Stimulated activated naive CD4-positive, alpha-beta T cell treated with Interleukin-2 at 50 U/mL for 16 hours (primary cell): ENCODE data around the gene LYZL6.
"Not testable (repeated sequence)": the region's sequence is repeated elsewhere in the genome, so short reads cannot be mapped to it uniquely, and the experiment has no call there.

ENCODE experiments used
- DNase-seq: peaks from one replicate; lab custom pipeline; 2025; lab: John Stamatoyannopoulos, UW

LYZL6 gene

DNA sequence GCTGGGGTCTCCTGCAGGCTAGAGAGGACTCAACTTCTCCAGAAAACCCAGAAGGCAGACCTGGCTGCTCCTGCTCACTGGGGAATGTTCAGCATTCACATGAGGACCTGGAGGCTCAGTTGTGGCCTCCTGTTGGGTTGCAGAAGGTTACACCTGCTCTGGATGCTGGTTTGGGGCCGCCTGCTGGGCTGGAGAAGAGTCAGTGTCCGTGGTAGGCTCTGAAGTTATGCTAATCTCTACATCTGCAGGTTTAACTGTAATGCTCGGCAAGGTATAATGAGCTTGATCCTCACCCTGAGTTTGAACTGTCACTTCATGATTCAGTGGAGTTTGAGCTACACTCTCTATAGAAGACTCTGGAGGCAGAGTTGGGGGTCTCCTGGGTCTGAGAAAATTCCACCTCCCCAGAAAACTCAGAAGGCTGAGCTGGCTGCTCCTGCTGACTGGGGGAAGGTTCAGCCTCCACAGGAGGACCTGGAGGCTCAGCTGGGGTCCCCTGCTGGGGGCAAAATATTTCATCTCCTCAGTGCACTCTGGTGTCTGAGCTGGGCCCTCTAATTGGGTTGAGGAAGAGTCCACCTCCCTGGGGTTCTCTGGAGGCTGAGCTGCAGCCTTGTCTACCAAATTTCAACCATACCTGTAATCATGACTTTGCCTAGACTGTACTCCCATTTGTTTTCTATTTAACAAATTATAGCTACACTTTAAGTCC, 36.4 kb downstream of the LYZL6 start:
- no peak for DNase-seq

DNA sequence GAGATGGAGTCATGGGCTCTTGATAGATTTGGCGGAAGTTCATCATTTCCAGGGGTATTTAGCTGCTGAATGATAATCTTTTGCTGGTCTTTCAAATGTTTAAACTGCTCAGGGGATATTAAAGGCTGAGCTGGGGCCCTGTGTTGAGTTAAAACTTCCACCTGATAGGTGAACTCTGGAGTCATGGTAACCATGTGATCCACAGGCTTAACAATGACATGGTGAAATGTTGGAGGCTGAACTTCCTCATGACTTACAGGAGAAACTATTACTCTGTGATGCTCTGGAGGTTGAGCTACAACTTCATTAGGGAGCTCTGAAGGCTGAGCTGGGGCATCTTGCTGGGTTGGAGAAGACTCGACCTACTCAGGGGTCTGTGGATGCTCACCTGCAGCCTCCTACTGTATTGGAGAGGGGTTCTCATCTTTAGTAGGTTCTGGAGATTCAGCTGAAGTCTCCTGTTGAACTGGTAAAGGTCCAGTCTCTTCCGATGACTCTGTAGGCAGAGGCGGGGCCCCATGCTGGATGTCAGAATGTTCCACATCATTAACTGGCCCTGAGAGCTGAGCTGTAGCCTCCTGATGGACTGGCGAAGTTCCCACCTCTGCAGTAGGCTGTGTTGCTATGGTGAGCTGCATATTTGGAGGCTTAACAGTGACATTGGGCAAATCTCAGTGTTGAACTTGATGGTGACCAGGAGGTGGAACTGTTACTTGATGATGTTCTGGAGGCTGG, 37.2 kb downstream of the LYZL6 start:
- DNase-seq = no peak

DNA sequence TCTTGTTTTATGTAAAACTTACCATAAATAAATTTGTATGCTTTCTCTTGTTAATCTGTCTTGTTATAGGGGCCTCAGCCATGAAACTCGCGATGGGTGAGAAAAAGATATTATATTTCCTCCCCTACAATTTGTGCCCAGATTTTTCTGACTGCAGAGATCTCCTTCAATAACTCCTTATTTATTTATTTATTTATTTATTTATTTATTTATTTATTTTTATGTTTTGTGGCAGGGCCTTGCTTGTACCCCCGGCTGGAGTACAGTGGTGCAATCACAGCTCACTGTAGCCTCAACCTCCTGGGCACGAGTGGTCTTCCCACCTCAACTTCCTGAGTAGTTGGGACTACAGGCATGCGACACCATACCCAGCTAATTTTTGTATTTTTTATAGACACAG, 40.1 kb downstream of the LYZL6 start:
- no peak for DNase-seq

DNA sequence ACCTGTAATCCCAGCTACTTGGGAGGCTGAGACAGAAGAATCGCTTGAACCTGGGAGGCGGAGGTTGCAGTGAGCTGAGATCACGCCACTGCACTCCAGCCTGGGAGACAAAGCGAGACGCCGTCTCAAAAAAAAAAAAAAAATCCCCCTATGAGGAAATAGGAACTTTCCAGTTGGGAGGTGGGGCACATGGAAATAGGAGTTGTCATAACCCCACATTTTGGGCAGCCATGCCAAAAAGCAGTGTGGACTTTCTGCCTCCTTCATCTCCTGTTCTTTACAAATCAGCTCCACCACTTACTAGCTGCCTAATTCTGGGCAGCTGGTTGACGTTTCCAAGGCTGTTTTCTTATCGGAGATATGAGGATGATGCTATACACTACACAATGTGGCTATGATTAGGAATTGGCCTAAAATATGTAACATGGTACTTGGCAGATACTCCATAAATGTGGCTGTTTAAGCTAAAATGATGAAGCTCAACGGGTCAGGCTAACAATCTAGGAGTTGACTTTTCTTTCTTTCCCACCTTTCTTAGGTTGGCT, 41.8 kb downstream of the LYZL6 start:
- DNase-seq = no peak

DNA sequence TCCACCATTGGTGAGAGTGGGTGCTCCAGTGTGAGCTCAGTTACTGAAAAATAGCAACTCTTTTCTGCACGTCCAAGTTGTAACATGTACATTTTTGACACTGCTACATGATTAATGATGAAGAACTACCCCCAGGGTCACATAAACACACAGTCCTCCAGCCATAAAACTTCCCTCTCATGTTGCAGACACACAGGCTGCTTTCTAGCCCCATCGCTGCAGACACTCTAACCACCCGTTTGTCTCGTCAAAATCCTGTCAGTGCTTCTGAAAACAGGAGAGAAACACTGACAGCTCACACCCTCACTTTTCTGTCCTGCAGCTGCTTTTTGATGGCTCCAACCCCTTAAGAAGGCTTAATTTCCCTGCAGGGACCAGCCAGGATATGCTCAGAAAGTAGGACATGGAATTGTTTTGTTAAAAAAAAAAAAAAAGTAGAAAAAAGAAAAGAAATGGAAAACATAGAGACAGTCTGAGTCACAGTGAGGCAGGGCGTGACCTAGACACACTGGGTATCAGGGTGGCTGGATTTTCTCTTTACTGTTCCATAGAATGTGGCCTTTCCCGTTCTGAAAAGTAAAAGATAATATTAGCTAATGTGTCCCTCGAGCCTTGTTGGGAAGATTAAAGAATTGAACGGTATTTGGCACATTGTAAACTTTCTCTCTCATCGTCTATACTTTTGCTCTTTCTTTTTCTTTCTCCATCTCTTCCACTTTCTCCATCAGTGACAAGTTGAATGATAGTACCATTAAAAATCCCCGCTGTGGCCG, 42.6 kb downstream of the LYZL6 start:
- no peak for DNase-seq

DNA sequence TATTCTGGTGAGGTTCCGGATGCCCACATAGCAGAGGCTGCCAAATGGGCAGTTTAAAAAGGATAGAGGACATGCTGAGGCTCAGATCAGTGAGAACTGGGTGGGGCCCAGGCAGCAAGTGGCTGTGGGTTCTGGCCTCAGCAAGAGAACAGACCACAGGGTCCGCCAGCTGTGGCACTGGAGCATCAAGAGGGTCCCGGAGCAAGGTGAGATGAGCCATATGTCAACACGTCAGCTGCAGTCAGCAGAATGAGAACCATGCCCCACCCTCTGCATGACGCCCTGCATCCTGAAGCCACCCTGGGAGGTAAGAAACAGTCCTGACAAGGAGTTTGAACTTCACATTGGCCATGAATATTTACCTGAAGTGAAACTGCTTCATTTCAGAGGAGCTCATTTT, 43.2 kb downstream of the LYZL6 start:
- DNase-seq = no peak

DNA sequence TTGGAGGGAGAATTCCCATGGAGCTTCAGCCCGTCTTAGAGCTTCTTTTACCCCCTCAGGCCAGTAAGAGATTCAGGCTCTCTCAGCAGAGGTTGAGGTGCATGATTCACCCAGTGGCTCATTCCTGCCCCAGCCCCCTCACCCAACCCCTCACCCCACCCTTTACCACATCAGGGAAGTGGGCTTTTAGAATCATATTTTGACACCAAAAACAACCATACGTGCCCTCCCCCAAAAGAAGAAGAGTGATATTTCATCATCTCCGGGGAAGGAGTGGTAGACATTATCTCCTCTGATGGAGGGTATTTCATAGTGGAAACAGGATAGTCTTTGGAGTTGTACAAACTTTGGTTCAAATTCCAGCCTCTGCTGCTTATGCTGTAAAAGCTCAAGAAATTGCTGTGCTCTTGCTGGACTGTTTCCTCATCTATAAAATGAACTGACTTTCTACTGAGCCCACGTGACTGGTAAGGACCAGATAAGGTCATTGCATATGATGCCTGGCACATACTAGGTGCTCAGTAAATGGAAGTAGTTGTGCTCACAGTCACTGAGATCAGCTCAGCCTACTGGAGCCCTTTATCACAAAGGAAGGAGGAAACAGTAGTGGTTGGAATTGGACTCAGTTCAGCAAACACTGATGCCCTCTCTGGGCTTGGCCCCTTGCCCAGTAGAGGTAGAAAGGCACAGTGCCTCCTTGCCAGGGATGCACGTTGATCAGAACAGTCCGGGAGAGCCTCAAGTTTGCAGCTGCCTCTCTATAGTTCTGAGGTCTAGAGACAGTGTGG, 45.0 kb downstream of the LYZL6 start:
- peak; percentile 55 for DNase-seq

DNA sequence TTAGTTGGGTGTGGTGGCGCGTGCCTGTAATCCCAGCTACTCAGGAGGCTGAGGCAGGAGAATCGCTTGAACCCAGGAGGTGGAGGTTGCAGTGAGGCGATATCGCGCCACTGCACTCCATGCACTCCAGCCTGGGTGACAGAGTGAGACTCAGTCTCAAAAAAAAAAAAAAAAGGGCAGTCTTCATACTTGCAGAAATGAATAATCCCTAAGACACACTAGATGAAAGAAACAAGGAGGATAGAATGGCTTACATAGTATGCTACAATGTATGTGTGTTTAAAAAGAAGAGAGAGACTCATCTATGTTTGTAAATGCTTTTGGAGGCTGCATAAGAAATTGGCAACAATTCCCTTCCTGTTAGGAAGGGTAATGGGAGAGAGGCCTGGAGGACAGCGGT, 45.7 kb downstream of the LYZL6 start:
- not testable (repeated sequence) for DNase-seq

DNA sequence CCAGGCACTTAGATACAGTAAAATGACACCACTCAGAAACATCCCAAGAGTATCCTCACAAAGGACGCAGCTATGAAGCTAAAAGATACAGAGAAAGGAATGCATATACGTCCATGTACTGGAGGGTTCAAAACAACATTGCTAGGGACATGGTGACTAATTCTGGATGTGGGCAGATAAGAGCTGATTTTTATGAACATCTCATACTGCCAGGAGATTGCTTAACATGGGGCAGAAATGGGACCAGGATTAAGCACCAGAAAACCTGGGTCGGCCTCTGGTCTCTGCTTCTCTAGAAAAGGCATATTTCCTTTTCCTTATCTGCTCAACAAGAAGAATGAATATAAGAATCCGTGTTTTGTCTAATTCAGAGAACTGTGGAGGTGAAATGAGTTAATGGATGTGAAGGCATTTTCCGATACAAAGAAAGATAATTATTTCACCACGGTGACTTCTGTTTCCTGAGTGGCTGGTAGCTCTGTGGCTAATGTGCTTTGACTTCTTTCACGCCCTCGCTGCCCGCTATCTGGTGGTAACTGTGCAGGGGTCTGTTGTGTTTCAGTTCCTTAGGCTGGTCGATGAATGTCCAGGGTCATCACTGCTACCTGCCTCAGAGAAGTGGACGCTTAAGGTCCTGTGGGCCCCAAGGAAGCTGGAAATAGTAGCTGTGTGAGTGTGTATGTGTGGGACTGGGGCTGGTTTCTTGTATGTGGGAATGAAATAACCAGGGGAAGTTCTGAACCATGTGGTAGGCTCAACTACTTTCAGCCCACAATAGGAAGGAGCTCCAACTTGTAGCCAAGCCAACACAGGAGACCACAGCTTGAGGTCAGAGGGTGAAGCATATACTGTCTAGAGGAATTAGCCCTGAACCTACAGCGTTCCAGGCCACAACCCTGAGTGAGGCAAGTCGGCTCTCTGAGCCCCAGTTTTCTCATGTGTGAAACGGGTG, 47.6 kb downstream of the LYZL6 start:
- peak; percentile 38 for DNase-seq

DNA sequence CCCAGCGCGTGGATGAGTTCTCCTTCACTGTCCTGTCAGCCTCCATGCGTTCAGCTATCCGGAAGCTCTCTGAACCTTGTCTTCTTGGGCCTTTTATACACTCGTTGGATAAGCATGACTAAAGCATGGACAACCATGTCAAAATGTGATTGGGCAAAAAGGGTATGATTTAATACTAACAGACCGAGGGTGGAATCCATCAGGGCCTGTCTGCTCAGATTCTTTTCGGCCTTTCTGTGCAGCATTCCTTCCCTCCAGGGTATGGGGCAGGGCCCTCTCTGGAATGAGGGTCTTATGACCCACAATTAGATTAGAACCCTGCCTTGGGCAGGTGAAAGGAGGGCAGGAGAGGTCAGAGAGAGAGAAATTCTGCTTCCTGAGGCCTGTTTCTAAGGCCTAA, 49.3 kb downstream of the LYZL6 start:
- no peak for DNase-seq

DNA sequence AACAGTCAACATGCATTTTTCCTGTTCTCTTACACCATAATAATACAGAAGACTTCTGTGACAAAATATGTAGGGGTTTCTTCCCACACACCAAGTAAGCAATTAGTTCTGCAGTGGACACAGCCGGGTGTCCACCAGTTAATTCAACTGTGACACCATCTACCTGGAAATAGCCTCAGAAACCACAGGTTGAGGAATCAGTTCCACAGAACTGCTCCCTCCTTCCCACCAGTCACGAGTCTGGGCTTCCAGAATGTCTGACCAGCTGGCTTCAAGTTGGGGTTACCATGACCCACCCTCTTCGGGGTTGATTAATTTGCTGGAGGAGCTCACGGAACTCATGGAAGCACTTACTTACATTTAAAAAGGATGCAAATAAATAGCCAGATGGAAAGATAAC, 49.8 kb downstream of the LYZL6 start:
- DNase-seq = no peak

DNA sequence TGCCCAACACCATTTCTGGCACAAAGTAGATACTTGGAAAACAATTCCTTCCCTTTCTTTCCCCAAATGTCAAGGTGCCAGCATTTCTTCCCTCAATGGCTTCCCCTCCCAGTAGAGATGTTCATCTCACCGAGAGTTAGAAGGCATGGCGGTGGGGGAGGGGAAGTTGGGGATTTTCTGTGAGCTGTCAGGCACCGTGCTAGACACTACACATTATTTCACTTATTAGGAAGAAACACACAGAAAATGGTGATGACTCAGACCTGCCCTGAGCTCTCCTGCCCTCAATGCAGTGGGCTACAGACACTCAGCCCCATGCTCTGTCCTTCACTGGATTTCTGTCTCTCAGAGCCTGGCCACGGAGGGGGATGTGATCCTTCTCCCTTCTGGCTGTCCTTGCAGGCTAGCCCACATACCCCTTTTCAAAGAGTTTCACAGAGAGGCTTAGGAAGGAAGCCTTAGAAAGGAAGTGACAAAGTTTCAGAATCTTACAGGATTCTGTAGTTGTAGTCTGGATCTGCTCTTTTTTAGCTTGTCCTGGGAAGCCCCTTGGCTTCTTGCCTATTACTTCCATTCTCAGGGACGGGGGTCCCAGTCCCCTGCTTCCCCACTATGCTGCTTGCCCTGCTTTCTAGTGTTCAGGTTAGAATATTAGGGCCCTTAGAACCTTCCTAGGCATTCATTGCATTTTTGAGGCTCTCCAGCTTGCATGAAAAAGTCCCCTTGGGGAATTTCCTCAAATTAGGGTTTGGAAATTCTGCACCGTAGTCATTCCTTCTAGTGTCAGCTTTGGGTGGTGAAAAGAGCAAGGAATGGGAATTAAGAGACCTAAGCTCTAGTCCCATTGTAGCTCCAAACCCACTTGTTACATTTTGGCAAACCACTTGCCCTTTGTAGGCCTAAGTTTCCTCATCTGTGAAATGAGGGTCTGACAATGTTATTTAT, 51.1 kb downstream of the LYZL6 start:
- peak; percentile 54 for DNase-seq

DNA sequence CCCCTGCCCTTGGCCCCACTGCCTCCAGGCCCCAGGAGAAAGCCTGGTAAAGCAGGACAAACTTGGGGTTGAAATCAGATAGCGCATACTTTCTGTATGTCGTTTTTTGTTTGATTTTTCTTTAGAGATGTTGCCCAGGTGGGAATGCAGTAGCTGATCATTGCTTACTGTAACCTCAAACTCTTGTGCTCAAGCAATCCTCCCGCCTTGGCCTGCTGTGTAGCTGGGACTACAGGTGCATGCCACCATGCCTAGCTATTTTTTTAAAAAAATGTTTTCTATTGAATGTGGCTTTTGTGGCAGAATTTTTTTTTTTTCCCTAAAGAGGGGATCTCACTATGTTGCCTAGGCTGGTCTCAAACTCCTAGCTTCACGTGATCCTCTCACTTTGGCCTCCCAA, 52.2 kb downstream of the LYZL6 start:
- DNase-seq = no peak

DNA sequence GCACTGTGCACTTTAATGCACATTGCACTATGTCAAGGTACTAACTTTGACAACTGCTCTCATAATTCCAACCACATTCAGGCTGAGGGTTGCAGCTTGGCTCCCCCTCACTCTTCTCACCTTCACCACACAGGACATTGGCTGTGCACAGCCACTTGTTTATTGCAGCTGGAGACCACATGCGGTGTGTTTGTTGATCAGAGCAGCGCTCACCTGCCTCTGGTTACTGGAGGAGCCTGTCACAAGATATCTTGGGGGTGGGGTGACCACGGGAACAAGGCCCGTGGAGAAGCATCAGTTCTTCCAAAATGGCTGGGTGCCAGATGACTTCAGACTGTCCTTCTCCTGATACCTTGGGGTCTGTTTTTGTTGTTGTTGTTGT, 52.7 kb downstream of the LYZL6 start:
- no peak for DNase-seq

DNA sequence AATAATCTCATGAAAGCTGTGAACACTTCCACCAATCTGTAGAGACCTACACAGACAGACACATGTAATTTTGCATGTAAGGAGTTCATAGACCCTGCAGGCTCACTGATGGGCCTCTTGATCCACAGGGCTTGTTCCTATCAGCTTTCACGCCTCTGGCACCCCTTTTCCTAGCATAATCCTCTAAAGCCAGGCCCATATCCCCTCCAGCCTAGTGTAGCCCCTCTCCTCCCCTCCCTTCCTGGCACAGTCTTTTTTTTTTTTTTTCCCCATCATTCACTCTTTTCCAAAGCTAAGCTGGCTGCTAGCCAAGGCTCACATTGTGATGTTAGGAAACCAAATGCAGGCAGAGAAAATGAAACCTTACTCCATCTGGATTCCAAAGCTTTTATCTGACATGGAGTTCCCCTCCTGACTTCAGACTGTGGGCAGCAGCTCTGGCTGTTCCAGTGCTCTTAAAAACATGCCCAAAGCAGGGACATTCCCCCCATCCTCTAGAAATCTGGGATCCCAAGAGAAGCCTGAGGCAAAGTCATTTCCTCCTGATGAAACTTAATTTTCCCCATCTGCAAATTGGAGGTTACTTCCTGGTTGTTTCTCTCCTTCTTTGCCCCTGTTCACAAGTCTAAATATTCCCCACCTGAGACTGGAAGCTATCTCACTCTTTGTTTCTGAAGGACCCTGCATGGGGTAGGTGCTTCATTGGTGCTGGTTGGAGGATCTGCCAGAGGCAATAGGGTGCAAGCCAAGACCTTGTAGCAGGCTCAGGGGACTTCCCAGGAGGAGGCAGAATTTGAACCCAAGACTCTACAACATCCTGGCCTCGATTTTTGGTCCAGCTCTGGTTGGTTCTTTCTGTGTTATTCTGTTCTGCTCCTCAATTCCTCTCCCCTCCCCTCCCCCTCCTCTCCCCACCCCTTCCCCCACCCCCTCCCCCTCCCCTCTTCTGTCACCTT, 53.4 kb downstream of the LYZL6 start:
- DNase-seq = no peak

DNA sequence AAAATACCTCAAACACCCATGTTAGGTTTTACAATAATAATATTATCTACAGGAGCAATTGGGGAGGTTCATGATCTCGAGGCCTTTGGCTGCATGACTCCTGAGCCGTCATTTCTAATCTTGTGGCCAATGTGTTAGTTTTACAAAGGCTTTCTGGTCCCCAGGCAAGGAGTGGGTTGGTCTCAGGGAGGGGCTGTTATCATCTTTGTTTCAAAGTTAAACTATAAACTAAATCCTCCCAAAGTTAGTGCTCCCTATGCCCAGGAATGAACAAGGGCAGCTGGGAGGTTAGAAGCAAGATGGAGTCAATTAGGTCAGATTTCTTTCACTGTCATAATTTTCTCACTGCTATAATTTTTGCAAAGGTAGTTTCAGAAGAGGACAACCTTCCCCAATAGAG, 54.3 kb downstream of the LYZL6 start:
- DNase-seq = peak; percentile 27
